Activated T-helper 17 cell treated with anti-CD3 and anti-CD28 coated beads, Interleukin-2, amount 50 U/mL, for 72 hours (primary cell): Measurements from ENCODE around the gene IL36B. TPM values are rescaled to one million over a fixed set of nuclear protein-coding genes. Genes with fewer than 3 reads are reported as not detected.
A peak's percentile ranks its signal among the peaks of the same experiment; 100 is the strongest.

ENCODE experiments used
- ATAC-seq: fragments of 150-1000 bp; cut with Tn5 transposase; replicated peaks from 2 replicates; pipeline ENCODE4 v1.10.0; 2021; ENCODE audit warnings: mild to moderate bottlenecking, moderate library complexity
- H3K27ac Mint-ChIP-seq: one replicate; pipeline ENCODE4 v1.8.0; 2022; ENCODE audit warnings: mixed read lengths
- H3K27me3 Mint-ChIP-seq: one replicate; pipeline ENCODE4 v1.8.0; 2022; ENCODE audit warnings: mixed read lengths
- H3K36me3 Mint-ChIP-seq: one replicate; pipeline ENCODE4 v1.8.0; 2022; ENCODE audit warnings: low read depth, mild to moderate bottlenecking, mixed read lengths
- H3K4me1 Mint-ChIP-seq: one replicate; pipeline ENCODE4 v1.8.0; 2022; ENCODE audit warnings: mixed read lengths
- H3K4me3 Mint-ChIP-seq: one replicate; pipeline ENCODE4 v1.8.0; 2022; ENCODE audit warnings: mild to moderate bottlenecking, mixed read lengths
- H3K9me3 Mint-ChIP-seq: one replicate; pipeline ENCODE4 v1.8.0; 2022; ENCODE audit warnings: mixed read lengths
- total RNA-seq, 2 donors: library from RNA; stranded (reverse); gene quantifications; one replicate each; pipeline ENCODE4 v1.2.3, GENCODE V29; 2022

Gene IL36B
- total RNA-seq, 2 donors from 2014 or later: not detected

DNA sequence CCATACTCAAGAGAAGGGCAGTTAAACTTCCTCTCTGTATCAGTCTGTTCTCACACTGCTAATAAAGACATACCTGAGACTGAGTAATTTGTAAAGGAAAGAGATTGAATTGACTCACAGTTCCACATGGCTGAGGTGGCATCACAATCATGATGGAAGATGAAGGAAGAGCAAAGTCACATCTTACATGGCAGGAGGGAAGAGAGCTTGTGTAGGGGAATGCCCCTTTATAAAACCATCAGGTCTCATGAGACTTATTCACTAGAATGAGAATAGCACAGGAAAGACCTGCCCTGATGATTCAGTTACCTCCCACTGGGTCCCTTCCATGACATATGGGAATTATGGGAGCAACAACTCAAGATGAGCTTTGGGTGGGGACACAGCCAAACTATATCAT lies 1.4 kb upstream of the IL36B start:
- peak; percentile 83 for ATAC-seq
- Mint-ChIP-seq H3K27ac (no peak overlapping the region), H3K9me3 (peaks cover 12% of the 10 kb centered on the region), H3K27me3 (peaks cover 3% of the 10 kb centered on the region), H3K36me3 (no peaks in the 10 kb centered on the region), H3K4me1 (peaks cover 4% of the 10 kb centered on the region), H3K4me3 (no peak overlapping the region)

DNA sequence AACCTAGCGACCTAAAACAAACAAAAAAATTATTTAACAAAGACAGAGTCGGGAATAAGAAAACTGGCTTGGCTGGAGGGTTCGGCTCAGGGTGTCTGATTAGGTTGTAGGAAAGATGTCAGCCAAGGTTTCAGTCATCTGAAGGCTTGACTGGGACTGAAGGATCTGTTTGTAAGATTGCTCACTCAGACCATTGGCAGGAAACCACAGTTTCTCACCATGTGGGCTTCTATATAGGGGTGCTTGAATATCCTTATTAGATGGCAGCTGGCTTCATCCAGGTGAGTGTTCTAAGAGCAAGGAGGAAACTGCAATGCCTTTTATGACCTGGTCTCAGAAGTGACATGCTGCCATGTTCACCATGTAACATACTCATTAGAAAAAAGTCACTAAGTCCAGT lies 999 bp upstream of the IL36B start:
- peak; percentile 59 for ATAC-seq

DNA sequence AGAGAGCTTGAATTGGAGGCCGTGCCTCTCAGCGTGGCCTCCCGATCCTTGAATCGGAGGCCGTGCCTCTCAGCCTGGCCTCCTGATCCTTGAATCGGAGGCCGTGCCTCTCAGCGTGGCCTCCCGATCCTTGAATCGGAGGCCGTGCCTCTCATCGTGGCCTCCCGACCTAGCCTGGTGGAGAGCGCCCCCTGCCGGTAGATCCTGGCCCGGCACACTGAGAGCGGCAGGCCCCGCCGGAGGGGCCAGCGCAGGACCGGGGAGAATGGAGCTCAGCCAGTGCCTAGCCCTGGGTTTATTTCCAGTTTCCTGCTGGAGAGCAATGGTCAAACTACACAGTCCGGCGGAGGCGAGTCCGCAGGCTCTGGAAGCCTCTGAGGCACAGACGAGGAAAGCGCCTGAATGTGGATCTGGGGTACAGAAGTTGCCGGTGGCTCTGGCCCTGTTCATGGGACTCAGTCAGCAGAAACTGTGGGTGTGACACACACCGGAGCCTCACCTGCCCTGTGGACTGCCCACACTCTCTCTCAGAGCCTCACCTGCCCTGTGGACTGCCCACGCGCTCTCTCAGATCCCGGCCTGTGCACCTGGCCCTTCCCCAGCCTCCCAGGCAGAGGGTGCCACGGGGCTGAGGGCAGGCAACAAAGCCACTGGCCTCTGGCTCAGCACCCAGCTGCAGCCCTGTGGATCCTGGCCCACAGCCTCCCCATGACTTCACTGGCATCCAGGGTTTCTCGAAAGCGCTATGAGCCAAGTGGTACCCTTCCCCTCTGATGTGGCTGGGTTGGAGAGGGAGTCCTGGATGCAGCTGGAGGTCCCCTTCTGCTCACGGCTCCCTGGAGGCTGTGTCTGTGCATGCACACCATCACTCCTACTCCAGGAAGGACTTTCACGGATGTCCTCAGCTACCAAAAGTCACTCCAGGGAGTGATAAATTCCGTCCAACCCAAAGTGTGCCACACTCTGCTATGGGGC lies 1.5 kb downstream of the IL36B start:
- peaks cover 4% of the 10 kb centered on the region for H3K27me3 Mint-ChIP-seq
- peaks cover 9% of the 10 kb centered on the region for H3K9me3 Mint-ChIP-seq
- no peaks in the 10 kb centered on the region for H3K36me3 Mint-ChIP-seq
- no peak for ATAC-seq
- no peak overlapping the region for H3K27ac Mint-ChIP-seq
- H3K4me1 Mint-ChIP-seq: peaks cover 4% of the 10 kb centered on the region
- H3K4me3 Mint-ChIP-seq: no peak overlapping the region

More for the DNA sequence above, 999 bp upstream of the IL36B start:
- peaks cover 12% of the 10 kb centered on the region for H3K9me3 Mint-ChIP-seq
- peaks cover 3% of the 10 kb centered on the region for H3K27me3 Mint-ChIP-seq
- H3K4me1 Mint-ChIP-seq: peaks cover 4% of the 10 kb centered on the region
- H3K4me3 Mint-ChIP-seq: no peak overlapping the region
- H3K36me3 Mint-ChIP-seq: no peaks in the 10 kb centered on the region
- no peak overlapping the region for H3K27ac Mint-ChIP-seq

DNA sequence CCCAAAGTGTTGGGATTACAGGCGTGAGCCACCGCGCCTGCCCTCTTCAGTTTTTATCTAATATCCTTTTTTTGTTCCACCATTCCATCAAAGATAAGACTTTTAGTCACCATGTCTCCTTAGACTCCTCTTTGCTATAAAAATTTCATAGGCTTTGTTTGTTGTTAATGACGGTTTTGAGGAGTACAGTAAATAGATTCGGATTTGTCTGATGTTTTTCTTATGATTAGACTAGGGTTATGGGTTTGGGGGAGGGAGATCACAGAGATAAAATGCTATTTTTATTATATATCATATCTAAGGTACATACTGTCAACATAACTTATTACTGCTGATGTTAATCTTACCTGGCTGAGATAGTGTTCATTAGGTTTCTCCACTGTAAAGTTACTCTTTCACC lies 6.2 kb downstream of the IL36B start:
- Mint-ChIP-seq H3K27ac (no peak overlapping the region), H3K9me3 (no peaks in the 10 kb centered on the region), H3K36me3 (no peaks in the 10 kb centered on the region), H3K4me1 (no peaks in the 10 kb centered on the region), H3K4me3 (no peak overlapping the region), H3K27me3 (peaks cover 4% of the 10 kb centered on the region)
- no peak for ATAC-seq

DNA sequence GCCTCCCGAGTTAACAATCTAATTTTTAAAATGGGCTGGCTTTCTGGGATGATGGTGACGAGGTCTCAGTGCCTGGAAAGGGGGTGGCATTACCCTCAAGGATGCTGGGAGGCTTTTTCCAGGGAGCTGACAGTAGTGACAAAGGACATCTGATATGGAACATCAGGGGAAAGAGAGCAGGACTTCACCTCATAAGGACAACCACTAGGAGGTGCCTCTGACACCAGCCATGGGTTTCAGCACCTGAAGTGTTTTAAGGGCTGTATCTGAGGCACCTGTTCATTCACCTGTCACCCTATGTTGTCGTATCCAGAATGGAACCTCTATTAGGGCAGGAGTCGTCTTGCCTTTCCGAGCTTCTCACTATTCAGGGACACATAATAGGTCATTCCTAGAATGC lies 10.8 kb downstream of the IL36B start:
- H3K27me3 Mint-ChIP-seq: no peaks in the 10 kb centered on the region
- no peaks in the 10 kb centered on the region for H3K9me3 Mint-ChIP-seq
- H3K27ac Mint-ChIP-seq: no peak overlapping the region
- ATAC-seq: no peak
- no peaks in the 10 kb centered on the region for H3K36me3 Mint-ChIP-seq
- no peak overlapping the region for H3K4me3 Mint-ChIP-seq
- H3K4me1 Mint-ChIP-seq: no peaks in the 10 kb centered on the region

DNA sequence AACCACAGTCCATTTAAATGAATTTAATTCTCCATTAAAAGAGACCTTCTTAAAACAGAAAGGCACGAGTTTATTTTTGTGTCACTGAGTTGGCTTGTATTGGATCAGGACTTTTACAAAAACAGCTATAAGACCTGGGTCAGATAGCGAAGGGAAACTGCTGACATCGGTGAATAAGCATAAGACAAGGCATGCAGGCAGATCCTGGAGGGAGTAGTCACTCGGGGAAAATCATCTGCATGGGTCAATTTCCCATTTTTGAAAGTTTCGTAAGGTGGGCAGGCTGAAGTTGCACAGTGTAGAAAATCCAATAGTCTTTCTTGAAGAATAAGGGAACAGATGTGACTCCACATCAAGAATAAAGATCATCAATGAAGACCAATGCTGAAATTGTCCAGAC lies 12.9 kb downstream of the IL36B start:
- H3K27ac Mint-ChIP-seq: no peak overlapping the region
- no peaks in the 10 kb centered on the region for H3K27me3 Mint-ChIP-seq
- no peaks in the 10 kb centered on the region for H3K4me1 Mint-ChIP-seq
- H3K9me3 Mint-ChIP-seq: no peaks in the 10 kb centered on the region
- no peak overlapping the region for H3K4me3 Mint-ChIP-seq
- no peak for ATAC-seq
- no peaks in the 10 kb centered on the region for H3K36me3 Mint-ChIP-seq

DNA sequence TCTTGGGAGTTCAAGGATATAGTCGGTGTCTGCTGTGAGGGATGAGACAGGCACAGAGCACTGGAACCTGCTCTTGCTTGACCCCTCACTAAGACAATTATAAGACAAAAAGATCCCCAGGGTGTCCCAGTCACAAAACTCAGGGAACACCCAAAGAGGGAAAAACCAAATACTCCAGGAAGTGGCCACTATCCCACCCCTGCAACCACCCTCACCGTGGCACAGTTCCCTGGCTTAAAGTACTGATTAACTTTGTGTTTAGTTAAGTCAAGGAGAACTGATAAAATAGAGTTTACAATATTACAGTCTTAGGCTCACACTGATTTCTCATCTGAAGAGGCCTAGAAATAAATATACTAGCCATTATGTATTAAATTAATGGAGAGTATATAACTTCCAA lies 13.5 kb downstream of the IL36B start:
- no peaks in the 10 kb centered on the region for H3K4me1 Mint-ChIP-seq
- H3K9me3 Mint-ChIP-seq: no peaks in the 10 kb centered on the region
- no peaks in the 10 kb centered on the region for H3K36me3 Mint-ChIP-seq
- no peak for ATAC-seq
- H3K27me3 Mint-ChIP-seq: no peaks in the 10 kb centered on the region
- no peak overlapping the region for H3K4me3 Mint-ChIP-seq
- H3K27ac Mint-ChIP-seq: no peak overlapping the region

DNA sequence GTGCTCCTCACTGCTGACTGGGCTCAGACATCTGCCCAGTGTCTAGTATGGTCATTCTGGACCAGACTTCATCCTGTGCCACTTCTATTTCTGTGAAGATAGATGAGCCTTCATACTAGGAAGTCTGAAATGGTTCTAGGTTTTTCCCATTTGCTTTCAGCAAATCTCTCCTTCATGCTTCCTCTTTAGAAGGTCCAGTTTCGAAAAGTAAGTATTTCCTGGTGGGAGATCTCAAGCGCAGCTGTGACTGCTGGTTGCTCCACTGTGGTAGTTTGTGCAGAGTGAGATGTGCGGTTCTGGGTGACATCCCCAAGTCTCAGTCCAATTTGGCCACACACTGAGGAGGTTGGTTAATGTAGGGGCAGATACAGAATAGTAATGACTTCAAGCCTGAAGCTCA lies 14.4 kb downstream of the IL36B start:
- H3K27ac Mint-ChIP-seq: no peak overlapping the region
- no peaks in the 10 kb centered on the region for H3K9me3 Mint-ChIP-seq
- no peaks in the 10 kb centered on the region for H3K36me3 Mint-ChIP-seq
- no peaks in the 10 kb centered on the region for H3K27me3 Mint-ChIP-seq
- H3K4me1 Mint-ChIP-seq: no peaks in the 10 kb centered on the region
- H3K4me3 Mint-ChIP-seq: no peak overlapping the region
- ATAC-seq: no peak

DNA sequence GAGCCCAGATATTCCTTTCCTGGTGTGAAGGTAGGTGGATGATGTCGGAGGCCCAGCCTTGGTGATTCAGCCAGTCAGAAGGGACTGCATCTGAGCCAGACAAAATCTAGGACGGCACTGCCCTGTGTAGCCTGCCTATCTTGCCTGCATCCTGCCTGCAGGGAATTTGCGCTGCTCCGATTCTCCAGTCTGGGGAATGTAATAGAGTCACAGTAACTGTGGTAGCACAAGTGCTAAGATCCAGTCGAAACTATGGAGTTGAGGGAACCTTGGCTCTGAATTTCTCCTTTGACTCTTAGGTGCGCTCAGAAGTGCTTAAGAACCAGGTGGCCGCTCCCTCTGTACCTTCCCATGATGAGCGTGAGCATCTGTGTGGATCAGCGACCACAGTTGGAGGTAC lies 15.9 kb downstream of the IL36B start:
- Mint-ChIP-seq H3K9me3 (no peaks in the 10 kb centered on the region), H3K36me3 (no peaks in the 10 kb centered on the region), H3K27me3 (no peaks in the 10 kb centered on the region), H3K4me1 (no peaks in the 10 kb centered on the region), H3K4me3 (no peak overlapping the region), H3K27ac (no peak overlapping the region)
- ATAC-seq: no peak

DNA sequence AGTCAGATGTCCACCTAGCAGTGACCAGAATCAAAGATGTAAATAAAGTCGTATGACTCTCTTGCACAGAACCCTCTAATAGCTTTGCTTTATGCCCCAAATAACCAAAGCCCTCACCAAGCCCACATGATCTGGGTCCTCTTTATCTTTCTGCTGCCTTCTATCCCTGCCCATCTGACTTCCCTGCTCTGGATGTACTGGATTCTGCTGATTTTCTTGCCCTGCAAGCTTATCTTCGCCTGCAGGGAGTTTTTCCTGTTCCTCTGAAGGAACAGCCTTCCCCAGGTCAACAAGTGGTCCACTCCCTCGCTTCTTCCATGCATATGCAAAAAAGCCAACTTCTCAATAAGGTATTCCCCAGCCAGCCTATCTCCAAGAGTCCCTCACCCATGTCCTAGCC lies 18.7 kb downstream of the IL36B start:
- ATAC-seq: no peak
- Mint-ChIP-seq H3K27me3 (peaks cover 10% of the 10 kb centered on the region), H3K27ac (no peak overlapping the region), H3K9me3 (no peaks in the 10 kb centered on the region), H3K36me3 (no peaks in the 10 kb centered on the region), H3K4me3 (no peak overlapping the region), H3K4me1 (no peaks in the 10 kb centered on the region)

DNA sequence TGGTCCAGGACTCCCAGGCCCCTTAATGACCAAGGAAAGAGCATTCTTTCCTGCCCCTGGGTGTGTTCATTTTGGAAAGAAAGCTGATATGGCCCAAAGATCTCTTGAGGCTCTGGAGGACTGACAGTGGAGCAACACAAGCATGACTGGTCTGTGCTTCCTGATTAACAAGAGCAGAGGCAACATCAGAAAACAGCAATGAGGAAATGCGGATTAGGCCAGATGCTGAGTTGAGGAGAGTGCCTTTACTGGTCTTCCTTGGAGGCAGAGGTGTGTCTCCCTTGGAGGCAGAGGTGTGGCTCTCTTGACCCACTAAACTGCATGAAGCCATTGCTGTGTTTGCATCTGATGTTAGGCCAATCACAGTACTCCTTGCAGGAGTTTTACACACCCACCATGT lies 19.9 kb downstream of the IL36B start:
- no peaks in the 10 kb centered on the region for H3K4me1 Mint-ChIP-seq
- no peak overlapping the region for H3K4me3 Mint-ChIP-seq
- no peak overlapping the region for H3K27ac Mint-ChIP-seq
- H3K36me3 Mint-ChIP-seq: no peaks in the 10 kb centered on the region
- no peak for ATAC-seq
- no peaks in the 10 kb centered on the region for H3K9me3 Mint-ChIP-seq
- H3K27me3 Mint-ChIP-seq: peaks cover 12% of the 10 kb centered on the region

DNA sequence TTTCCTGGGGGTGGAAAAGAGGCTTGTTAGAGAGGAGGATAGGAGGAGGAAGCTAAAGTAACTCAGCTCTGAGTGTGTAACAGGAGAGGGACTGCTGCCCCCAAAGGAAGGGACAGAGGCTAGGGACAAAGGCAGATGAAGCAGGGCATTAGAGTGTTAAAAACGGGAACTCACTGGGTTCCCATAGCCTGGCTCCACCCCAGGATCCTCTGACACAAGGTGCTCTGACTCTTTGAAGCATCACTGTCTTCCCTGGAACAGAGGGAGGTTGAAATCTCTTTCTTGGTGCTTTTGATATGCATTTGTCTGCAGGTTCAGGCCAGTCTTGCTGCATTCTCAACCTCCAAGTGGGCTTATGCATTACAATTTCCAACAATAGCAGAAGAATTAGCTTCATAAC lies 24.6 kb downstream of the IL36B start:
- Mint-ChIP-seq H3K27me3 (peaks cover 31% of the 10 kb centered on the region), H3K4me1 (no peaks in the 10 kb centered on the region), H3K9me3 (no peaks in the 10 kb centered on the region), H3K4me3 (no peak overlapping the region), H3K36me3 (no peaks in the 10 kb centered on the region), H3K27ac (no peak overlapping the region)
- no peak for ATAC-seq

DNA sequence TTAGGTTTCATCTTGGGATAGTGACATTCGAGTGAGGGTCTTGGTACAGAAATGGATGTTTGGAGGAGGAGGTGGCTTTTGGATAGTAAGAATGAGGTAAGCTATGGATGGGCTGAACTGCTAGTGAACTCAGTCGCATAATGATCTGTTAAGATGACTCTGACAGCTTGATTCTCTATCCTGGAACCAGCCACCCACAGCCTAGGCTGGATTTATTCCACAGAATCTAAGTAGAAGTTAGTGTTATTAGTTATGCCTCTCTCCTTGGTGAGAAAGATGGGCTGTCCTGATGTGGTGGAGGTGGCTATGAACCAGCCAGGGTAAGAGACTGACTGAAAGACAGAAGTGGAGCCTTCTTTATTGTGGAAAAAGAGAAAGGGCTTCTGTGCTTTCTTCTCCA lies 25.0 kb downstream of the IL36B start:
- no peak overlapping the region for H3K27ac Mint-ChIP-seq
- H3K27me3 Mint-ChIP-seq: peaks cover 31% of the 10 kb centered on the region
- H3K4me1 Mint-ChIP-seq: no peaks in the 10 kb centered on the region
- no peak overlapping the region for H3K4me3 Mint-ChIP-seq
- no peaks in the 10 kb centered on the region for H3K9me3 Mint-ChIP-seq
- H3K36me3 Mint-ChIP-seq: no peaks in the 10 kb centered on the region
- ATAC-seq: no peak

DNA sequence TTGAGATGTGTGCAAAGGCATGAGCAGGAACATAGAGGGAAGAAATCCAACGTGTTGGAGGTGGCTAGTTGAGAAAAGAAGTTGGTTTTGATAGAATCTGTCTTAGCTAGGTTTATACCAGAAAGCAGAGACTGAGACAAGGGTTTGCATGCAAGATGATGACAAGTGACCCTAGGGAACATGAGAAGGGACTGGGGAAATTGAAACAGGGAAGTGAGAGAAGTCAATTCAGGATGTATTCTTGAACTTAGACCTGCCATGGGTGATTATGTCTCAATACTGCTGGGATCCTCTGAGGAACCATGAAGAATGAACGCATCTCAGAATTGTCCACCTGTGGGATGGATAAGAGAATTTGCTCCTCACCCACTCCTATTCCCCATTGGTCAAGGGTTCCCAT lies 26.9 kb downstream of the IL36B start:
- no peak for ATAC-seq
- Mint-ChIP-seq H3K27ac (no peak overlapping the region), H3K9me3 (no peaks in the 10 kb centered on the region), H3K4me1 (no peaks in the 10 kb centered on the region), H3K27me3 (peaks cover 31% of the 10 kb centered on the region), H3K36me3 (no peaks in the 10 kb centered on the region), H3K4me3 (no peak overlapping the region)

DNA sequence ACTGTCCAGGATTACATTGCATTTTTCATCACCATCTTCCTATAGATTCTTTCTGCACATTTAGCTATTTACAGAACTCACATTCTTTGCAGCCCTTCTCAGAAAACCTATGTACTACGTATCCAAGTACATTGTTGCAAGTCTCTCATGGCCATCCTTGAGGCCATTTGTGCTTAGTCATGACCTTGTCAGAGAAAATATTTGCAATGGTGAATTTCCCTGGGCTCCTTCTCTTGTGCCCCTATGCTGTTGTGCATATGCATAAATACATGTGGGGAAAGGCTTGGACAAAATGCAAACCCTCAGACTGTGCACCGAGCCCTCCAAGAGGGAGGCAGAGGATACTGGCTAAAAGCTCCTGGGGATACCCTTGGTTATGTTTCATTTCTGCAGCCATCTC lies 27.9 kb downstream of the IL36B start:
- Mint-ChIP-seq H3K4me3 (no peak overlapping the region), H3K27ac (no peak overlapping the region), H3K36me3 (no peaks in the 10 kb centered on the region), H3K9me3 (no peaks in the 10 kb centered on the region), H3K27me3 (peaks cover 28% of the 10 kb centered on the region), H3K4me1 (no peaks in the 10 kb centered on the region)
- ATAC-seq: no peak
